Measurements from ENCODE around the gene BID.

GRCh38 chr22:17777717-17778044, 3.4 kb upstream of the BID start:
- TF ChIP-seq CTCF (IDR thresholded peaks at IDR 0.05; ENCODE audit: poor library complexity, severe bottlenecking) (no peak), EZH2 (IDR thresholded peaks at IDR 0.05; ENCODE audit: borderline replicate concordance, insufficient read depth, low read length, poor library complexity, severe bottlenecking) (no peak), TAF1 (IDR thresholded peaks at IDR 0.05; ENCODE audit: low read depth) (no peak), REST (IDR thresholded peaks at IDR 0.05; ENCODE audit: borderline replicate concordance) (no peak), POLR2AphosphoS5 (IDR thresholded peaks at IDR 0.05) (no peak), EP300 (conservative IDR thresholded peaks at IDR 0.05; ENCODE audit: poor library complexity, severe bottlenecking) (no peak), MXI1 (conservative IDR thresholded peaks at IDR 0.05; ENCODE audit: poor library complexity, severe bottlenecking) (no peak)

Data from neural cell (in vitro differentiated cells).